ENCODE data around the gene DNAAF9. TPM values are rescaled to one million over a fixed set of nuclear protein-coding genes. Genes with fewer than 3 reads are reported as not detected.
A peak's percentile ranks its signal among the peaks of the same experiment; 100 is the strongest.

Gene DNAAF9
- total RNA-seq (10 to 100 TPM; 31.6 to 36.8 TPM), polyA plus RNA-seq (ENCODE audit: insufficient read depth, low read depth, low replicate concordance) (22.1 TPM)
- long read RNA-seq, donor 1, full-length matches to known transcripts = 1 of 1 reads
- long read RNA-seq, donor 1, partial matches to known transcripts = 0 of 1 reads
- long read RNA-seq, donor 1, other reads (novel, unspliced or antisense) = 0 of 1 reads
- long read RNA-seq, donor 2 = 0 reads

GRCh38 chr20:3407040-3407770 is at the start of gene DNAAF9:
Gene DNAAF9 (minus strand): TSS chr20:3407669. CDS start chr20:3407557, 112 bp downstream.
- WGBS, 2 donors = 0 to 1% methylated on average over 10 to 47 of the region's 71 CpGs
- Histone ChIP-seq H3K9me3 (no peaks in the 10 kb centered on the region), H3K27me3 (no peaks in the 10 kb centered on the region), H3K27ac (peak within 1 kb of the TSS; percentile 82 to 95), H3K4me3 (peak within 1 kb of the TSS; percentile 81 to 98), H3K36me3 (ENCODE audit: low read depth, missing control alignments) (no peaks in the 10 kb centered on the region), H3K4me1 (peaks cover 13% of the 10 kb centered on the region)
- intact Hi-C loops (cut with DNase I; ENCODE audit: low total_unique reads) = no loop called here
- TF ChIP-seq POLR2A (IDR thresholded peaks at IDR 0.05) = no peak
- peak; percentile 19 to 45 (median 43) for TF ChIP-seq CTCF (IDR thresholded peaks at IDR 0.05)
- peak; percentile 54 for DNase-seq

GRCh38 chr20:3456648-3457047 is 49.2 kb upstream of the DNAAF9 start:
- WGBS, 2 donors = 56% methylated on average over 4 of the region's 4 CpGs
- no peaks in the 10 kb centered on the region for H3K9me3 ChIP-seq
- DNase-seq = no peak
- H3K27ac ChIP-seq = no peak overlapping the region
- no peaks in the 10 kb centered on the region for H3K36me3 ChIP-seq (ENCODE audit: low read depth, missing control alignments)
- H3K4me1 ChIP-seq = no peaks in the 10 kb centered on the region
- no peaks in the 10 kb centered on the region for H3K27me3 ChIP-seq
- TF ChIP-seq POLR2A (IDR thresholded peaks at IDR 0.05) = no peak
- TF ChIP-seq CTCF (IDR thresholded peaks at IDR 0.05) = no peak
- H3K4me3 ChIP-seq = no peak overlapping the region
- intact Hi-C loops (cut with DNase I; ENCODE audit: low total_unique reads) = no loop called here

- Histone ChIP-seq H3K4me3 (no peak overlapping the region), H3K36me3 (ENCODE audit: low read depth, missing control alignments) (no peaks in the 10 kb centered on the region), H3K27me3 (no peaks in the 10 kb centered on the region), H3K9me3 (no peaks in the 10 kb centered on the region), H3K27ac (no peak overlapping the region), H3K4me1 (no peaks in the 10 kb centered on the region)
- 51 to 53% methylated on average over 5 of the region's 5 CpGs for WGBS, 2 donors
- TF ChIP-seq POLR2A (IDR thresholded peaks at IDR 0.05) (no peak), CTCF (IDR thresholded peaks at IDR 0.05) (no peak)
- DNase-seq = no peak
- intact Hi-C loops (cut with DNase I; ENCODE audit: low total_unique reads) = no loop called here
Observed at GRCh38 chr20:3454831-3455230, 47.4 kb upstream of the DNAAF9 start.

- WGBS, 2 donors = 87 to 98% methylated on average over 4 of the region's 4 CpGs
- TF ChIP-seq CTCF (IDR thresholded peaks at IDR 0.05) = no peak
- TF ChIP-seq POLR2A (IDR thresholded peaks at IDR 0.05) = no peak
- no peaks in the 10 kb centered on the region for H3K27me3 ChIP-seq
Observed at GRCh38 chr20:3452690-3453089, 45.2 kb upstream of the DNAAF9 start.

More at GRCh38 chr20:3452690-3453089, 45.2 kb upstream of the DNAAF9 start:
- Histone ChIP-seq H3K36me3 (ENCODE audit: low read depth, missing control alignments) (no peaks in the 10 kb centered on the region), H3K4me3 (no peak overlapping the region), H3K27ac (no peak overlapping the region), H3K4me1 (no peaks in the 10 kb centered on the region), H3K9me3 (no peaks in the 10 kb centered on the region)
- no peak for DNase-seq
- intact Hi-C loops (cut with DNase I; ENCODE audit: low total_unique reads) = no loop called here

Data from testis (tissue), 5 donors.